Karpas-422 (cell line): ENCODE results near the gene TP63. TPM values are rescaled to one million over a fixed set of nuclear protein-coding genes. Genes with fewer than 3 reads are reported as not detected.

Experiments used
- small RNA-seq: library from RNA; depleted of rRNA; stranded (forward); fragments of <200 nt; gene quantifications from one replicate; pipeline ENCODE3, GENCODE V24; 2014
- total RNA-seq: library from RNA; depleted of rRNA; stranded (reverse); fragments of >200 nt; shearing (Covaris generic); gene quantifications from 2 replicates; pipeline ENCODE4 v1.2.3, GENCODE V29; 2014; ENCODE audit warnings: low replicate concordance

The TP63 gene
- total RNA-seq, 1 experiment from 2014 or later = not detected

Small RNA genes lying within 50 kb of the gene (small RNA-seq; reads per million reads assigned to genes)
- gene AC078809.1 = not detected
- gene MIR944 = not detected
